HG02870 (cell line): ENCODE measurements around the gene C1QTNF2.
"Not testable (repeated sequence)": the region's sequence is repeated elsewhere in the genome, so short reads cannot be mapped to it uniquely, and the experiment has no call there.

Experiments
- ATAC-seq: cut with Tn5 transposase; IDR thresholded peaks from one replicate; pipeline ENCODE4 v1.9.1; 2021; ENCODE audit warnings: mild to moderate bottlenecking, moderate library complexity; ENCODE audit not compliant: unreplicated experiment

C1QTNF2 gene

GRCh38 chr5:160347448-160347847, 23.0 kb downstream of the C1QTNF2 start:
- ATAC-seq, result no peak

- no peak for ATAC-seq
Observed at GRCh38 chr5:160342413-160342941, 27.9 kb downstream of the C1QTNF2 start.

- no peak for ATAC-seq
Observed at GRCh38 chr5:160341309-160341870, 29.0 kb downstream of the C1QTNF2 start.

GRCh38 chr5:160340513-160340912, 29.9 kb downstream of the C1QTNF2 start:
- not testable (repeated sequence) for ATAC-seq

- no peak for ATAC-seq
Observed at GRCh38 chr5:160339406-160340130, 30.9 kb downstream of the C1QTNF2 start.

- ATAC-seq, result not testable (repeated sequence)
Observed at GRCh38 chr5:160334716-160335115, 35.7 kb downstream of the C1QTNF2 start.

GRCh38 chr5:160333721-160334120, 36.7 kb downstream of the C1QTNF2 start:
- ATAC-seq, result no peak

GRCh38 chr5:160330212-160330611, 40.2 kb downstream of the C1QTNF2 start:
- ATAC-seq, result no peak

- ATAC-seq, result no peak
Observed at GRCh38 chr5:160327818-160328217, 42.6 kb downstream of the C1QTNF2 start.

- no peak for ATAC-seq
Observed at GRCh38 chr5:160326981-160327380, 43.4 kb downstream of the C1QTNF2 start.

GRCh38 chr5:160325716-160326115, 44.7 kb downstream of the C1QTNF2 start:
- no peak for ATAC-seq

GRCh38 chr5:160324886-160325285, 45.5 kb downstream of the C1QTNF2 start:
- no peak for ATAC-seq

- no peak for ATAC-seq
Observed at GRCh38 chr5:160318409-160318808, 52.0 kb downstream of the C1QTNF2 start.

GRCh38 chr5:160317434-160317833, 53.0 kb downstream of the C1QTNF2 start:
- ATAC-seq, result no peak

GRCh38 chr5:160315968-160316367, 54.5 kb downstream of the C1QTNF2 start:
- no peak for ATAC-seq

GRCh38 chr5:160312960-160313727, 57.3 kb downstream of the C1QTNF2 start:
- ATAC-seq, result no peak

- ATAC-seq, result no peak
Observed at GRCh38 chr5:160312134-160312959, 58.1 kb downstream of the C1QTNF2 start, which contains the start of gene CCNJL. TSS of gene CCNJL (minus strand) at chr5:160312564. CDS start at chr5:160311923, 641 bp downstream.

- no peak for ATAC-seq
Observed at GRCh38 chr5:160311491-160312133, 58.8 kb downstream of the C1QTNF2 start.

- ATAC-seq, result no peak
Observed at GRCh38 chr5:160310552-160311295, 59.7 kb downstream of the C1QTNF2 start.
